Measurements from ENCODE around the gene CNOT1.

DNA sequence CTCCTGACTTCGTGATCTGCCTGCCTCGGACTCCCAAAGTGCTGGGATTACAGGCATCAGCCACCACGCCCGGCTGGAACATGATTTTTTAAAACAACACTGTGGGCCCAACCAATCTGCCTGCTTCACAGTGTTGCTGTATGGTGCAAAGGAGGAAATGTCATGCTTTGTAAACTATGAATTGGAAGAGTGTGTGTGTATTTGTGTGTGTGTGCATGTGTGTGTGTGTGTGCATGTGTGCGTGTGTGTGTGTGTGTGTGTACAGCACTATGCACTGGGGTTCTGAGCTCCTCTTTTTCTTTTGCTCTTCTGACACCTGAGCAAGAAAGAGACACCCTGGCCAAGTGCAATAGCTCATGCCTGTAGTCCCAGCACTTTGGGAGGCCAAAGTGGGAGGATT, 14.5 kb upstream of the CNOT1 start:
- TF ChIP-seq EZH2 (IDR thresholded peaks at IDR 0.05; ENCODE audit: low read length), result no peak
- TF ChIP-seq CTCF (optimal IDR thresholded peaks at IDR 0.05 in 1 of 3, IDR thresholded peaks at IDR 0.05 in 1 of 3, conservative IDR thresholded peaks at IDR 0.05 in 1 of 3; ENCODE audit: extremely low read depth in 1 of 3, insufficient read depth in 2 of 3, low read length in 3 of 3), result no peak

All from keratinocyte (primary cell).